NCI-H524 (cell line): ENCODE data around the gene LGI1.
A peak's percentile ranks its signal among the peaks of the same experiment; 100 is the strongest.

Experiments
- DNase-seq, 2 experiments: peaks; one replicate each; lab custom pipeline; 2025; lab: John Stamatoyannopoulos, UW

The LGI1 gene

GRCh38 chr10:93757801-93758507 is at the start of gene LGI1:
Gene LGI1 (plus strand): TSS chr10:93757936. CDS start chr10:93758145, 209 bp downstream.
- no peak for DNase-seq

GRCh38 chr10:93710333-93710909 is 47.3 kb upstream of the LGI1 start:
- DNase-seq: no peak

GRCh38 chr10:93711891-93712290 is 45.8 kb upstream of the LGI1 start:
- DNase-seq: no peak

GRCh38 chr10:93712593-93712992 is 45.1 kb upstream of the LGI1 start:
- no peak for DNase-seq

GRCh38 chr10:93715345-93715744 is 42.4 kb upstream of the LGI1 start:
- no peak for DNase-seq

- DNase-seq: no peak
These were observed 41.0 kb upstream of the LGI1 start for GRCh38 chr10:93716766-93717165.

- DNase-seq: no peak
These were observed 38.6 kb upstream of the LGI1 start for GRCh38 chr10:93718937-93719725.

GRCh38 chr10:93719901-93720300 is 37.8 kb upstream of the LGI1 start:
- no peak for DNase-seq

- DNase-seq: no peak
These were observed 35.2 kb upstream of the LGI1 start for GRCh38 chr10:93722550-93722949.

- no peak for DNase-seq
These were observed 34.6 kb upstream of the LGI1 start for GRCh38 chr10:93723153-93723552.

GRCh38 chr10:93726024-93726423 is 31.7 kb upstream of the LGI1 start:
- no peak for DNase-seq

- no peak for DNase-seq
These were observed 16.4 kb upstream of the LGI1 start for GRCh38 chr10:93741367-93741766.

- DNase-seq: no peak
These were observed 14.9 kb upstream of the LGI1 start for GRCh38 chr10:93742633-93743349.

GRCh38 chr10:93745408-93746065 is 12.2 kb upstream of the LGI1 start:
- peak in 1 of 2 experiments; percentile 1 for DNase-seq

- DNase-seq: no peak
These were observed 10.9 kb upstream of the LGI1 start for GRCh38 chr10:93746844-93747284.

- peak in 1 of 2 experiments; percentile 1 for DNase-seq
These were observed 8.4 kb upstream of the LGI1 start for GRCh38 chr10:93749218-93749799.

GRCh38 chr10:93751124-93751523 is 6.6 kb upstream of the LGI1 start:
- no peak for DNase-seq

- no peak for DNase-seq
These were observed 5.9 kb upstream of the LGI1 start for GRCh38 chr10:93751832-93752231.

GRCh38 chr10:93752761-93753160 is 5.0 kb upstream of the LGI1 start:
- no peak for DNase-seq

- DNase-seq: no peak
These were observed 4.0 kb upstream of the LGI1 start for GRCh38 chr10:93753621-93754250.

GRCh38 chr10:93754761-93755160 is 3.0 kb upstream of the LGI1 start:
- DNase-seq: no peak
